Endothelial cell of umbilical vein (primary cell): Measurements from ENCODE around the gene NFIC.

Experiments used
- EZH2 ChIP-seq: IDR thresholded peaks from 2 replicates; pipeline ENCODE4 v1.6.1; 2012; ENCODE audit warnings: borderline replicate concordance, low read depth, mild to moderate bottlenecking, moderate library complexity, low read length, inconsistent platforms; ENCODE audit not compliant: severe bottlenecking
- FOS ChIP-seq: IDR thresholded peaks from 2 replicates; pipeline ENCODE4 v1.6.1; 2011; ENCODE audit warnings: mild to moderate bottlenecking, low read length, moderate library complexity, borderline replicate concordance; ENCODE audit not compliant: insufficient read depth
- JUN ChIP-seq: IDR thresholded peaks from 2 replicates; pipeline ENCODE4 v1.6.1; 2011; ENCODE audit warnings: borderline replicate concordance, low read depth; ENCODE audit not compliant: insufficient read length, insufficient read depth
- MYC ChIP-seq: IDR thresholded peaks from one replicate; pipeline ENCODE4 v1.6.1; 2011; ENCODE audit warnings: mild to moderate bottlenecking, low read depth, low read length
- POLR2A ChIP-seq: IDR thresholded peaks from 2 replicates; pipeline ENCODE4 v1.6.1; 2012; ENCODE audit warnings: low read depth, mild to moderate bottlenecking, control low read depth, low read length
- POLR2AphosphoS5 ChIP-seq: IDR thresholded peaks from 2 replicates; pipeline ENCODE4 v1.6.1; 2012; ENCODE audit warnings: low read depth, mild to moderate bottlenecking, control low read depth, low read length, moderate library complexity; ENCODE audit not compliant: insufficient read depth
- TF ChIP-seq, protein P1 (sequence below), 2 donors: IDR thresholded peaks; 1 replicate in 1 of 2; 2 replicates in 1 of 2; pipeline ENCODE4 v1.5.1; 2011; ENCODE audit warnings: low read length in 2 of 2, mild to moderate bottlenecking in 2 of 2, moderate library complexity in 2 of 2, control low read depth in 1 of 2, inconsistent platforms in 1 of 2, low read depth in 1 of 2; ENCODE audit not compliant: insufficient read depth in 1 of 2; ENCODE audit errors: extremely low read depth in 1 of 2
- TF ChIP-seq, protein P2 (sequence below): IDR thresholded peaks from 2 replicates; pipeline ENCODE4 v1.6.1; 2011; ENCODE audit not compliant: insufficient read depth, insufficient read length

DNA sequence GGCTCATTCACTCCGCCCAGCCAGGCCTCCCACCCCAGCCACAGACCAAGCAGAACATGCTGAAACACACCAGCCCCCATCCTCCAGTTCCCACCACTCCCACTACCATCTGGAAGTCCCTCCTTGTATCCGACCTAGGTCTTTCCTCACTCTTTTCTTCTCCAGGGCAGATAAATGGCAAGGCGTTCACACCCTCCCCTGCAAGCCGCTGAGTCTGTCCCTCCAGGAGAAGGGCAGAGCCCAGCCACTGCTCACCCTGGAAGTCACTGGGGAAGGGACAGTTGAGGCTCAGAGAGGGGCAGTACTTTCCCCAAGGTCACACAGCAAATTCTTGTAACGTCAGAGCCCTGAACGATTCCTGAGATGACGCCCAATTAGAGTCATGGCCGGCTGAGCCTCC lies 45.5 kb upstream of the NFIC start:
- TF ChIP-seq, protein P1, sequence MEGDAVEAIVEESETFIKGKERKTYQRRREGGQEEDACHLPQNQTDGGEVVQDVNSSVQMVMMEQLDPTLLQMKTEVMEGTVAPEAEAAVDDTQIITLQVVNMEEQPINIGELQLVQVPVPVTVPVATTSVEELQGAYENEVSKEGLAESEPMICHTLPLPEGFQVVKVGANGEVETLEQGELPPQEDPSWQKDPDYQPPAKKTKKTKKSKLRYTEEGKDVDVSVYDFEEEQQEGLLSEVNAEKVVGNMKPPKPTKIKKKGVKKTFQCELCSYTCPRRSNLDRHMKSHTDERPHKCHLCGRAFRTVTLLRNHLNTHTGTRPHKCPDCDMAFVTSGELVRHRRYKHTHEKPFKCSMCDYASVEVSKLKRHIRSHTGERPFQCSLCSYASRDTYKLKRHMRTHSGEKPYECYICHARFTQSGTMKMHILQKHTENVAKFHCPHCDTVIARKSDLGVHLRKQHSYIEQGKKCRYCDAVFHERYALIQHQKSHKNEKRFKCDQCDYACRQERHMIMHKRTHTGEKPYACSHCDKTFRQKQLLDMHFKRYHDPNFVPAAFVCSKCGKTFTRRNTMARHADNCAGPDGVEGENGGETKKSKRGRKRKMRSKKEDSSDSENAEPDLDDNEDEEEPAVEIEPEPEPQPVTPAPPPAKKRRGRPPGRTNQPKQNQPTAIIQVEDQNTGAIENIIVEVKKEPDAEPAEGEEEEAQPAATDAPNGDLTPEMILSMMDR (IDR thresholded peaks at IDR 0.05; ENCODE audit: extremely low read depth in 1 of 2, insufficient read depth in 1 of 2, low read depth in 1 of 2, low read length in 2 of 2) = no peak
- TF ChIP-seq POLR2A (no peak), JUN (no peak), EZH2 (no peak), MYC (no peak), POLR2AphosphoS5 (no peak), FOS (no peak)
- TF ChIP-seq, protein P2, sequence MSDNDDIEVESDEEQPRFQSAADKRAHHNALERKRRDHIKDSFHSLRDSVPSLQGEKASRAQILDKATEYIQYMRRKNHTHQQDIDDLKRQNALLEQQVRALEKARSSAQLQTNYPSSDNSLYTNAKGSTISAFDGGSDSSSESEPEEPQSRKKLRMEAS = no peak
